Upper lobe of left lung (tissue), 4 donors: ENCODE measurements around the gene MCF2L.

Experiments
- POLR2AphosphoS5 ChIP-seq, 2 donors: sonication (generic); formaldehyde crosslinking; IDR thresholded peaks; one replicate each; pipeline ENCODE4 v1.5.1; 2017; ENCODE audit warnings: antibody characterized with exemption in 2 of 2
- TF ChIP-seq, protein P1 (sequence below), 6 experiments: fragments of 450-650 bp in 4 of 6; fragments of 200-600 bp in 2 of 6; sonication (generic) in 2 of 6; IDR thresholded peaks; one replicate each; pipeline ENCODE4 v1.5.1; 2016 to 2019; ENCODE audit warnings: antibody characterized with exemption in 6 of 6

DNA sequence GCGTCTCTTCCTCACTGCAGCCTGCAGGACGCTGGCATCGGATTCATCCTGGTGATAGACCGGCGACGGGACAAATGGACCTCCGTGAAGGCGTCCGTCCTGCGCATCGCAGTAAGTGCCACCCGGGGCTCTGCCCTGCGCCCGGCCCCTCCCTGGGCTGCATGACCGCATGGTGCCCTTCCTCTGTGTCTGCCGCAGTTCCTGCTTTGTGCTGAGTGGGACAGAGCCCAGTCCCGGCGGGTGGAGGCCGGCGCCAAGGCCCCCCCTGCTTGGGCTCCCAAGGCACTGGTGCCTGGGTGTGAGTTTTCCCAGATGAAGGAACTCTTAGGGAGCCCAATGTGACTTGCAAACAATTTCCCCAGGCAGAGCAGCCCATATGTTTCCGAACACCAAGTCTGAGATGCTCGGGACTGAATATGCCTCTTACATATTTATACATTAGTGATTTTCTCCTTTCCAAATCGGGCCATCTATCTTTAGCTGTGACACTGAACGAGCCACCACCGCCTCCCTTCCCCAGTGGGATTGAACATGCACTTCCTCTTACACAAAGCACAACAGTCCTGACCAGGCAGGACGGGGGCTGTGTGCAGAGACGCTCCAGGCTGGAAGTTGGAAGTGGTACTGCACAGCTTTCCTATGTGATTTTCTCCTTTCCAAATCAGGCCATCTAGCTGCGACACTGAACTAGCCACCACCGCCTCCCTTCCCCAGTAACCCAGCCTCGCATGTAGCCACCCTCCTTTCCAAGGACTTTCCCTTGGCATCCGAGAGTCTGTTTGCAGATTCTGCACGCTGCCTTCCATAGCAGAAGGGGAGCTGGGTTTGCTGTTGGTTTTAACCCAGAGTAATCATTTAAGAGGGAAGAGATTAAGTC is 76.5 kb downstream of the MCF2L start:
- TF ChIP-seq, protein P1, sequence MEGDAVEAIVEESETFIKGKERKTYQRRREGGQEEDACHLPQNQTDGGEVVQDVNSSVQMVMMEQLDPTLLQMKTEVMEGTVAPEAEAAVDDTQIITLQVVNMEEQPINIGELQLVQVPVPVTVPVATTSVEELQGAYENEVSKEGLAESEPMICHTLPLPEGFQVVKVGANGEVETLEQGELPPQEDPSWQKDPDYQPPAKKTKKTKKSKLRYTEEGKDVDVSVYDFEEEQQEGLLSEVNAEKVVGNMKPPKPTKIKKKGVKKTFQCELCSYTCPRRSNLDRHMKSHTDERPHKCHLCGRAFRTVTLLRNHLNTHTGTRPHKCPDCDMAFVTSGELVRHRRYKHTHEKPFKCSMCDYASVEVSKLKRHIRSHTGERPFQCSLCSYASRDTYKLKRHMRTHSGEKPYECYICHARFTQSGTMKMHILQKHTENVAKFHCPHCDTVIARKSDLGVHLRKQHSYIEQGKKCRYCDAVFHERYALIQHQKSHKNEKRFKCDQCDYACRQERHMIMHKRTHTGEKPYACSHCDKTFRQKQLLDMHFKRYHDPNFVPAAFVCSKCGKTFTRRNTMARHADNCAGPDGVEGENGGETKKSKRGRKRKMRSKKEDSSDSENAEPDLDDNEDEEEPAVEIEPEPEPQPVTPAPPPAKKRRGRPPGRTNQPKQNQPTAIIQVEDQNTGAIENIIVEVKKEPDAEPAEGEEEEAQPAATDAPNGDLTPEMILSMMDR (IDR thresholded peaks at IDR 0.05), result no peak
- no peak for TF ChIP-seq POLR2AphosphoS5 (IDR thresholded peaks at IDR 0.05)
